B cell (primary cell): ENCODE results near the gene GRID1.

Experiments used
- CTCF ChIP-seq: fragments of 200-600 bp; IDR thresholded peaks from one replicate; pipeline ENCODE4 v1.8.0; 2022; ENCODE audit warnings: antibody characterized with exemption, mild to moderate bottlenecking
- EZH2 ChIP-seq: IDR thresholded peaks from 2 replicates; pipeline ENCODE4 v1.6.1; 2012; ENCODE audit warnings: borderline replicate concordance, low read depth, mild to moderate bottlenecking, moderate library complexity, low read length; ENCODE audit not compliant: insufficient read depth, poor library complexity, severe bottlenecking

DNA sequence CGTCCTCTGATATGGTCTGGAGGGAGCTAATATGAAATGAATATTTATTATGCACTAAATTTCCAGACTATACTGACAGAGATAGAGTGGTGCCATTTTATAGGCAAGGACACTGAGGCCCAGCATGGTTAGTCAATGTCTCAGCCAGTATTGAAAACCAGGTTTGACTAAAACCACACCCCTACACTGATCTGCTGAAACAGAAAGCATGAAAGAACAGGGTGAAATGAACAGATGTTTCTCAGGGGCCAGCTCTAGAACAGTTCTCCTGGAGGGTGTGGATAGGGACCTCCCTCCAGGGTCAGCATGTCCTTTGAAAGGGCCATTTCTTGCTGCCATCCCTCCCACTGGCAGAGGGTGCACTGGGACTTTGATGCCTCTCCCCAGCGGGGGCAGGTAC, 700.5 kb downstream of the GRID1 start:
- no peak for TF ChIP-seq CTCF
- TF ChIP-seq EZH2, result no peak
